DND-41 (cell line): ENCODE results near the gene CNTN5.

Experiments used
- ATAC-seq: fragments of 200-7000 bp; cut with Tn5 transposase; 3 replicates; pipeline ENCODE4 v1.9.1; 2021; ENCODE audit warnings: low read depth; ENCODE audit not compliant: insufficient read depth
- DNase-seq: peaks from one replicate; pipeline ENCODE4 v3.0.0-alpha.2; 2020
- H2AFZ ChIP-seq: 2 replicates; pipeline ENCODE4 v1.6.0; 2012; ENCODE audit warnings: low read depth, low read length
- H3K27ac ChIP-seq: 2 replicates; pipeline ENCODE4 v1.5.1; 2012; ENCODE audit warnings: low read length, inconsistent platforms
- H3K27me3 ChIP-seq: fragments of 200-600 bp; sonication (generic); 2 replicates; pipeline ENCODE4 v1.6.0; 2012; ENCODE audit warnings: low read length, mild to moderate bottlenecking, inconsistent platforms; ENCODE audit not compliant: insufficient read depth, poor library complexity
- H3K36me3 ChIP-seq: 2 replicates; pipeline ENCODE4 v1.5.1; 2012; ENCODE audit warnings: low read length, inconsistent platforms; ENCODE audit not compliant: insufficient read depth
- H3K4me1 ChIP-seq: 2 replicates; pipeline ENCODE4 v1.5.1; 2012; ENCODE audit warnings: mild to moderate bottlenecking, low read length; ENCODE audit not compliant: insufficient read depth
- H3K4me2 ChIP-seq: 2 replicates; pipeline ENCODE4 v1.6.0; 2012; ENCODE audit warnings: mild to moderate bottlenecking, moderate library complexity, low read length, inconsistent platforms; ENCODE audit not compliant: insufficient read depth
- H3K4me3 ChIP-seq, 2 experiments: fragments of 200-600 bp in 1 of 2; shearing (Covaris generic) in 1 of 2; 2 replicates each; pipeline ENCODE4 v1.5.1; 2012 to 2016; ENCODE audit warnings: inconsistent platforms in 2 of 2, low read length in 2 of 2, mild to moderate bottlenecking in 2 of 2, low read depth in 1 of 2, moderate library complexity in 1 of 2
- H3K79me2 ChIP-seq: 2 replicates; pipeline ENCODE4 v1.6.0; 2012; ENCODE audit warnings: low read length, inconsistent platforms; ENCODE audit not compliant: insufficient read depth
- H3K9ac ChIP-seq: 2 replicates; pipeline ENCODE4 v1.6.0; 2012; ENCODE audit warnings: low read depth, mild to moderate bottlenecking, inconsistent platforms, low read length, moderate library complexity
- H3K9me3 ChIP-seq: 2 replicates; pipeline ENCODE4 v1.5.1; 2012; ENCODE audit warnings: low read length, moderate library complexity, mild to moderate bottlenecking, inconsistent platforms; ENCODE audit not compliant: insufficient read depth, severe bottlenecking
- H4K20me1 ChIP-seq: 2 replicates; pipeline ENCODE4 v1.6.0; 2012; ENCODE audit warnings: low read length; ENCODE audit not compliant: insufficient read depth
- EZH2 ChIP-seq: IDR thresholded peaks from 3 replicates; pipeline ENCODE4 v1.6.1; 2012; ENCODE audit warnings: borderline replicate concordance, low read depth, mild to moderate bottlenecking, moderate library complexity, low read length, inconsistent platforms; ENCODE audit not compliant: severe bottlenecking
- TF ChIP-seq, protein P1 (sequence below): IDR thresholded peaks from 2 replicates; pipeline ENCODE4 v1.5.1; 2012; ENCODE audit warnings: borderline replicate concordance, low read length, moderate library complexity, mild to moderate bottlenecking; ENCODE audit not compliant: poor library complexity, severe bottlenecking; ENCODE audit errors: extremely low read depth

CNTN5 gene

GRCh38 chr11:99535819-99536218 lies 515.1 kb downstream of the CNTN5 start:
- Histone ChIP-seq H3K9me3 (no peaks in the 10 kb centered on the region), H3K27ac (no peak overlapping the region), H3K4me2 (no peak overlapping the region), H4K20me1 (no peaks in the 10 kb centered on the region), H3K79me2 (no peaks in the 10 kb centered on the region), H3K9ac (no peak overlapping the region), H3K4me1 (no peaks in the 10 kb centered on the region), H3K4me3 (no peak overlapping the region), H3K36me3 (no peaks in the 10 kb centered on the region), H2AFZ (no peak overlapping the region), H3K27me3 (no peaks in the 10 kb centered on the region)
- ATAC-seq = no peak
- no peak for TF ChIP-seq EZH2
- TF ChIP-seq, protein P1, sequence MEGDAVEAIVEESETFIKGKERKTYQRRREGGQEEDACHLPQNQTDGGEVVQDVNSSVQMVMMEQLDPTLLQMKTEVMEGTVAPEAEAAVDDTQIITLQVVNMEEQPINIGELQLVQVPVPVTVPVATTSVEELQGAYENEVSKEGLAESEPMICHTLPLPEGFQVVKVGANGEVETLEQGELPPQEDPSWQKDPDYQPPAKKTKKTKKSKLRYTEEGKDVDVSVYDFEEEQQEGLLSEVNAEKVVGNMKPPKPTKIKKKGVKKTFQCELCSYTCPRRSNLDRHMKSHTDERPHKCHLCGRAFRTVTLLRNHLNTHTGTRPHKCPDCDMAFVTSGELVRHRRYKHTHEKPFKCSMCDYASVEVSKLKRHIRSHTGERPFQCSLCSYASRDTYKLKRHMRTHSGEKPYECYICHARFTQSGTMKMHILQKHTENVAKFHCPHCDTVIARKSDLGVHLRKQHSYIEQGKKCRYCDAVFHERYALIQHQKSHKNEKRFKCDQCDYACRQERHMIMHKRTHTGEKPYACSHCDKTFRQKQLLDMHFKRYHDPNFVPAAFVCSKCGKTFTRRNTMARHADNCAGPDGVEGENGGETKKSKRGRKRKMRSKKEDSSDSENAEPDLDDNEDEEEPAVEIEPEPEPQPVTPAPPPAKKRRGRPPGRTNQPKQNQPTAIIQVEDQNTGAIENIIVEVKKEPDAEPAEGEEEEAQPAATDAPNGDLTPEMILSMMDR = no peak
- no peak for DNase-seq

DNA sequence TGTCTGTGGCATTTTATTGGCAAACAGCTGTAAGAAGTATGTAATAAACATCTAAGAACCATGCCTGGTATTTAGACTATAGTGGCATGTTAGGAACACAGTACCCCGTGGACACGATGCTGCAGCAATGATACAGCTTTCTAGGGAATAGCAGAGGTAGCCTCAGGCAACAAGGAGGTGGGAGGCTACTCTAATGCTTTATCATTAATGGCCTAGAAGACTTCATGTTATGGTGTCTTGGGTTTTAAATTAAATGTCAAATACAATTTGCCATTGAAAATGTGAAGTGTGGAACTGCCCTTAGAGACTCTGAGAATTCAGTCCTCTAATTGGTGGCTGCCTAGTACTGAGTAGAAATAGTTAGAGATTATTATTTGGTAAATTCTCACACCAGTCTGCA lies 516.9 kb downstream of the CNTN5 start:
- TF ChIP-seq, protein P1 = no peak
- TF ChIP-seq EZH2 = no peak
- no peak overlapping the region for H2AFZ ChIP-seq
- H3K9me3 ChIP-seq = no peaks in the 10 kb centered on the region
- no peak overlapping the region for H3K4me3 ChIP-seq
- no peak overlapping the region for H3K9ac ChIP-seq
- no peaks in the 10 kb centered on the region for H3K27me3 ChIP-seq
- no peak overlapping the region for H3K27ac ChIP-seq
- DNase-seq (no peak), ATAC-seq (no peak)
- H3K4me2 ChIP-seq = no peak overlapping the region
- H3K79me2 ChIP-seq = no peaks in the 10 kb centered on the region
- H4K20me1 ChIP-seq = no peaks in the 10 kb centered on the region
- H3K36me3 ChIP-seq = no peaks in the 10 kb centered on the region
- H3K4me1 ChIP-seq = no peaks in the 10 kb centered on the region

GRCh38 chr11:99545616-99546015 lies 524.9 kb downstream of the CNTN5 start:
- Histone ChIP-seq H2AFZ (no peak overlapping the region), H3K36me3 (no peaks in the 10 kb centered on the region), H3K79me2 (no peaks in the 10 kb centered on the region), H3K27ac (no peak overlapping the region), H3K9me3 (no peaks in the 10 kb centered on the region), H3K4me1 (no peaks in the 10 kb centered on the region), H3K4me3 (no peak overlapping the region), H3K27me3 (no peaks in the 10 kb centered on the region), H3K4me2 (no peak overlapping the region), H4K20me1 (no peaks in the 10 kb centered on the region), H3K9ac (no peak overlapping the region)
- ATAC-seq (no peak), DNase-seq (no peak)
- TF ChIP-seq, protein P1 = no peak
- TF ChIP-seq EZH2 = no peak

DNA sequence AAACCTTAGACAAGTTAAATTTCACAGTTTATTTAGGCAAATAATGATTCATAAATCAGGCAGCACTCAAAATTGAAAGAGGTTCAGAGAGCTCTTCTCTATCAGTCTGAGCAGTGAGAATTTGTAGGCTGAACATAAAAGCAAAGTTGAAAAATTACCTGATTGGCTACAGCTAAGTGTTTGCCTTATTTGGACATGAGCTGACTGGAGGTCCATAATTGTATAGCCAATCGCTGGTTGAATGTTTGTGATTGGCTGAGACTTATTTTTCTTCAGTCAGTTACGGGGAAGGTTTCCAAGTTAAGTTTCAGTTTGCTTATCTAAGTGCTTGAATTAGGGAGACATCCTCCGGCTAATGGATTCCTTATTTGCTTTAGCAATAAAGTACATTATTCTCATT lies 527.5 kb downstream of the CNTN5 start:
- H2AFZ ChIP-seq = no peak overlapping the region
- no peak for TF ChIP-seq EZH2
- TF ChIP-seq, protein P1 = no peak
- no peak overlapping the region for H3K4me2 ChIP-seq
- H3K79me2 ChIP-seq = no peaks in the 10 kb centered on the region
- DNase-seq = no peak
- H3K36me3 ChIP-seq = no peaks in the 10 kb centered on the region
- H3K27me3 ChIP-seq = no peaks in the 10 kb centered on the region
- H3K9me3 ChIP-seq = no peaks in the 10 kb centered on the region
- no peak for ATAC-seq
- no peaks in the 10 kb centered on the region for H3K4me1 ChIP-seq
- H3K27ac ChIP-seq = no peak overlapping the region
- H3K4me3 ChIP-seq = no peak overlapping the region
- no peak overlapping the region for H3K9ac ChIP-seq
- H4K20me1 ChIP-seq = no peaks in the 10 kb centered on the region
